ENCODE measurements around the gene CDYL2. TPM values are rescaled to one million over a fixed set of nuclear protein-coding genes. Genes with fewer than 3 reads are reported as not detected.

Gene CDYL2
- total RNA-seq, 4 donors from 2014 or later: 0.80 to 2.8 (median 1.8) TPM

DNA sequence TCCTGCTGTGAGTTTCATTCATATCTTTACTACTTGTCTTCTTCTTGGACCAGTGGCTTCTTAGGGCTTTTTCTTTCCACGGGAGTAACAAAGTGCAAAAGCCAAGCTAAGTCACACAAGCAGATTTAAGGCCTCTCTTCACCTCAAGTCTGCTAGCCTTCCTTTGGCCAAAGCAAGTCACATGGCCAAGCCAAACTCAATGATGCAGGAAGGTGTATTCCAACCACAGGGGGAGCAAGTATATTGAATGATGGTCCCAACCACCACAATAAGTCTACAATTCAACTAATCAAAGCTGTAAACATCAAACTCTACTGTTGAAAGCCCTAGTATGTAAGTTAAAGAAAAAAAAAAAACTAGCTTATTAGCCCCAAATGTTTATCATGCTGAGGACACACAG lies 44.5 kb upstream of the CDYL2 start:
- intact Hi-C loops (cut with DNase I; ENCODE audit: low total_unique reads): no loop called here
- Histone ChIP-seq H3K4me1 (no peaks in the 10 kb centered on the region), H3K4me3 (no peak overlapping the region), H3K9me3 (no peaks in the 10 kb centered on the region), H3K36me3 (no peaks in the 10 kb centered on the region), H3K27ac (no peak overlapping the region), H3K27me3 (no peaks in the 10 kb centered on the region)
- ATAC-seq: no peak
- in situ Hi-C loops (cut with MboI; ENCODE audit: low sequenced_read_pairs in 4 of 4): no loop called here
- TF ChIP-seq POLR2A (IDR thresholded peaks at IDR 0.05): no peak
- TF ChIP-seq, protein P1, sequence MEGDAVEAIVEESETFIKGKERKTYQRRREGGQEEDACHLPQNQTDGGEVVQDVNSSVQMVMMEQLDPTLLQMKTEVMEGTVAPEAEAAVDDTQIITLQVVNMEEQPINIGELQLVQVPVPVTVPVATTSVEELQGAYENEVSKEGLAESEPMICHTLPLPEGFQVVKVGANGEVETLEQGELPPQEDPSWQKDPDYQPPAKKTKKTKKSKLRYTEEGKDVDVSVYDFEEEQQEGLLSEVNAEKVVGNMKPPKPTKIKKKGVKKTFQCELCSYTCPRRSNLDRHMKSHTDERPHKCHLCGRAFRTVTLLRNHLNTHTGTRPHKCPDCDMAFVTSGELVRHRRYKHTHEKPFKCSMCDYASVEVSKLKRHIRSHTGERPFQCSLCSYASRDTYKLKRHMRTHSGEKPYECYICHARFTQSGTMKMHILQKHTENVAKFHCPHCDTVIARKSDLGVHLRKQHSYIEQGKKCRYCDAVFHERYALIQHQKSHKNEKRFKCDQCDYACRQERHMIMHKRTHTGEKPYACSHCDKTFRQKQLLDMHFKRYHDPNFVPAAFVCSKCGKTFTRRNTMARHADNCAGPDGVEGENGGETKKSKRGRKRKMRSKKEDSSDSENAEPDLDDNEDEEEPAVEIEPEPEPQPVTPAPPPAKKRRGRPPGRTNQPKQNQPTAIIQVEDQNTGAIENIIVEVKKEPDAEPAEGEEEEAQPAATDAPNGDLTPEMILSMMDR (IDR thresholded peaks at IDR 0.05 in 4 of 5, conservative IDR thresholded peaks at IDR 0.05 in 1 of 5): no peak
- no peak for DNase-seq

DNA sequence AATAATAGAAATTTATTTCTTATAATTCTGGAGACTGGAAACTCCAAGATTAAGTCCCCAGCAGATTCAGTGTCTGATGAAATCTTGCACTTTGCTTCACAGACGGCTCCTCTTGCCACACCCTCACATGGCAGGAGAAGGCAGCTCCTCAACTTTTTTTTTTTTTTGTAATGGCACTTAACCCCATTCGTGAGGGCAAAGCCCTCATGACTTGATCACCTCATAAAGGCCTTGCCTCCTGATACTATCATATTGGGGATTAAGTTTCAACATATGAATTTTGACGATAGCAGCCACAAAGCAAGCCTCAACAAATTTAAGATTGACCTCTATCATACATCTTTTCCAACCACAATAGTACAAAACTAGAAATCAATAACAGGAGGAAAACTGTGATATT lies 42.3 kb upstream of the CDYL2 start:
- intact Hi-C loops (cut with DNase I; ENCODE audit: low total_unique reads) (no loop called here), in situ Hi-C loops (cut with MboI; ENCODE audit: low sequenced_read_pairs in 4 of 4) (no loop called here)
- no peaks in the 10 kb centered on the region for H3K9me3 ChIP-seq
- no peaks in the 10 kb centered on the region for H3K36me3 ChIP-seq
- no peaks in the 10 kb centered on the region for H3K27me3 ChIP-seq
- TF ChIP-seq POLR2A (IDR thresholded peaks at IDR 0.05): no peak
- TF ChIP-seq, protein P1 (IDR thresholded peaks at IDR 0.05 in 4 of 5, conservative IDR thresholded peaks at IDR 0.05 in 1 of 5): no peak
- DNase-seq (no peak), ATAC-seq (no peak)
- no peak overlapping the region for H3K27ac ChIP-seq
- H3K4me3 ChIP-seq: no peak overlapping the region
- H3K4me1 ChIP-seq: no peaks in the 10 kb centered on the region

DNA sequence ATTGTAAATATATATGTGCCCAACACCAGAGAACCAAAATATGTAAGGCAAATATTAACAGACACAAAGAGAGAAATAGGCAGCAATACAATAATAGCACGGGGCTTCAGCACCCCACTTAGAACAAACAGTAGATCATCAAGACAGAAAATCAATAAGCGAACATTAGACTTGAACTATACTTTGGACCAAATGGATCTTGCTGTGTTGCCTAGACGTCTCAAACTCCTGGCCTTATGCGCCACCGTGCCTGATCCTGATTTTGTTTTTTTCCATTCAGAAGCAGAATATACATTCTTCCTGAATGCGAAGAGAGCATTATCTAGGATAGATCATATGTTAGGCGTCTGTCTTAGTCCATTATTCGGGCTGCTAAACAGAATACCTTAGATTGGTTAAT lies 41.9 kb upstream of the CDYL2 start:
- no peak overlapping the region for H3K4me3 ChIP-seq
- in situ Hi-C loops (cut with MboI; ENCODE audit: low sequenced_read_pairs in 4 of 4) (no loop called here), intact Hi-C loops (cut with DNase I; ENCODE audit: low total_unique reads) (no loop called here)
- TF ChIP-seq, protein P1 (IDR thresholded peaks at IDR 0.05 in 4 of 5, conservative IDR thresholded peaks at IDR 0.05 in 1 of 5): no peak
- no peak for TF ChIP-seq POLR2A (IDR thresholded peaks at IDR 0.05)
- ATAC-seq: no peak
- H3K27ac ChIP-seq: no peak overlapping the region
- H3K36me3 ChIP-seq: no peaks in the 10 kb centered on the region
- no peak for DNase-seq
- H3K27me3 ChIP-seq: no peaks in the 10 kb centered on the region
- no peaks in the 10 kb centered on the region for H3K9me3 ChIP-seq
- no peaks in the 10 kb centered on the region for H3K4me1 ChIP-seq

DNA sequence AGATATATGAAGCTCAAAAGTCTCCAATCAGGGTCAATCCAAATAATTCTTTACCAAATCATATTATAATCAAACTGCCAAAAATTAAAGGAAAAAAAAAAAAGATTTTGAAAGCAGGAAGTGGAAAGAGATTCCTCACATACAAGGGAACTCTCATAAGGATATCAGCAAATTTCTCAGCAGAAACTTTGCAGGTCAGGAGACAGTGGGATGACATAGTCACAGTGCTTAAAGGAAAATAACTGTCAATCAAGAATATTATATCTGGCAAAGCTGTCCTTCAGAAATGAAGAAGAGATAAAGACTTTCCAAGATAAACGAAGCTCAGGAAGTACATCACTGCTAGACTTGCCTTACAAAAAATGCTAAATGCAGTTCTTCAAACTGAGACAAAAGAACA lies 40.0 kb upstream of the CDYL2 start:
- H3K4me3 ChIP-seq: no peak overlapping the region
- in situ Hi-C loops (cut with MboI; ENCODE audit: low sequenced_read_pairs in 4 of 4): no loop called here
- no peak overlapping the region for H3K27ac ChIP-seq
- H3K27me3 ChIP-seq: no peaks in the 10 kb centered on the region
- intact Hi-C loops (cut with DNase I; ENCODE audit: low total_unique reads): no loop called here
- no peaks in the 10 kb centered on the region for H3K4me1 ChIP-seq
- DNase-seq: no peak
- no peak for ATAC-seq
- no peaks in the 10 kb centered on the region for H3K9me3 ChIP-seq
- no peak for TF ChIP-seq POLR2A (IDR thresholded peaks at IDR 0.05)
- TF ChIP-seq, protein P1 (IDR thresholded peaks at IDR 0.05 in 4 of 5, conservative IDR thresholded peaks at IDR 0.05 in 1 of 5): no peak
- no peaks in the 10 kb centered on the region for H3K36me3 ChIP-seq

DNA sequence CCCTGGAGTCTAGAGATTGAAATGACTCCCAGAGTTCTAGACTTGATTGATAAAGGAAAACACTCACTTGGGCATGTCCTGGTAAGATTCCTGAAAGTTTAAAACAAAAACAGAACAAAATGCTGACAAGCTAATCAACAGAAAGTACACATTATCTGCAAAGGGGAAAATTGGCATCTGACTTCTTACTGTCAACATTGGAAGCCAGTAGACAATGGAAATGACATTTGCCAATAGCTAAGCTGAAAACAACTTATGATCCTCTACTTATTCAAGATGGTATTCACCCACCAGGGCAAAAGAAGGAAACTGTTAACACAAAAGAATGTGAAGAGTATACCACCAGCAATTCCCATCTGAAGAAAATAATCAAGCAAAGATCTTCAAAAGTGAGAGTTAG lies 36.8 kb upstream of the CDYL2 start:
- in situ Hi-C loops (cut with MboI; ENCODE audit: low sequenced_read_pairs in 4 of 4): no loop called here
- no peak for TF ChIP-seq POLR2A (IDR thresholded peaks at IDR 0.05)
- TF ChIP-seq, protein P1 (IDR thresholded peaks at IDR 0.05 in 4 of 5, conservative IDR thresholded peaks at IDR 0.05 in 1 of 5): no peak
- Histone ChIP-seq H3K4me1 (no peaks in the 10 kb centered on the region), H3K27me3 (no peaks in the 10 kb centered on the region), H3K9me3 (no peaks in the 10 kb centered on the region), H3K4me3 (no peak overlapping the region), H3K36me3 (no peaks in the 10 kb centered on the region), H3K27ac (no peak overlapping the region)
- intact Hi-C loops (cut with DNase I; ENCODE audit: low total_unique reads): no loop called here
- no peak for ATAC-seq
- DNase-seq: no peak
